ENCODE data around the gene PVALEF. TPM values are rescaled to one million over a fixed set of nuclear protein-coding genes. Genes with fewer than 3 reads are reported as not detected.

The PVALEF gene
- total and polyA plus RNA-seq, 2 donors (not counting 3 experiments of a cell fraction or from before 2014, with no cell fraction given) = not detected

- TF ChIP-seq GATA2 (IDR thresholded peaks at IDR 0.05; ENCODE audit: insufficient read depth, insufficient read length, low read depth, low read length) (no peak), FOS (IDR thresholded peaks at IDR 0.05; ENCODE audit: borderline replicate concordance, insufficient read depth, low read length) (no peak), MAX (IDR thresholded peaks at IDR 0.05; ENCODE audit: insufficient read depth, insufficient read length) (no peak), JUN (IDR thresholded peaks at IDR 0.05; ENCODE audit: borderline replicate concordance, insufficient read depth, insufficient read length, low read depth) (no peak), POLR2A (IDR thresholded peaks at IDR 0.05; ENCODE audit: low read depth, low read length) (no peak), EZH2 (IDR thresholded peaks at IDR 0.05; ENCODE audit: borderline replicate concordance, low read depth, low read length, severe bottlenecking) (no peak), POLR2AphosphoS5 (IDR thresholded peaks at IDR 0.05; ENCODE audit: insufficient read depth, low read depth, low read length) (no peak), CTCF (IDR thresholded peaks at IDR 0.05; ENCODE audit: extremely low read depth in 1 of 2, insufficient read depth in 1 of 2, low read depth in 1 of 2, low read length in 2 of 2) (no peak), MYC (IDR thresholded peaks at IDR 0.05; ENCODE audit: low read depth, low read length) (no peak)
- intact Hi-C loops (cut with micrococcal nuclease) = no loop called here
- H3K4me2 ChIP-seq (ENCODE audit: insufficient read depth, low read length) = no peak overlapping the region
- H3K4me1 ChIP-seq (ENCODE audit: control insufficient read depth, extremely low read depth, insufficient read depth, low read length) = no peaks in the 10 kb centered on the region
- no peak overlapping the region for H2AFZ ChIP-seq (ENCODE audit: low read depth, low read length)
- no peaks in the 10 kb centered on the region for H3K79me2 ChIP-seq (ENCODE audit: control insufficient read depth, insufficient read depth, low read length)
- ChIA-PET CTCF (no interaction called here), POLR2A (no interaction called here)
- dilution Hi-C loops (cut with MboI; ENCODE audit: extremely low pct_ligation_motif_present, low sequenced_read_pairs) = no loop called here
- no peaks in the 10 kb centered on the region for H3K9me1 ChIP-seq (replicated peaks; ENCODE audit: control insufficient read depth, extremely low read depth, insufficient read depth, low read length)
- no TSS peak for BruUV-seq (replicated peaks)
- no peak overlapping the region for H3K9ac ChIP-seq (replicated peaks; ENCODE audit: extremely low read depth, insufficient read depth, low read length)
- no peaks in the 10 kb centered on the region for H3K9me3 ChIP-seq (replicated peaks; ENCODE audit: control insufficient read depth, insufficient read depth, low read length)
- no peaks in the 10 kb centered on the region for H3K36me3 ChIP-seq (ENCODE audit: control insufficient read depth in 2 of 2, extremely low read depth in 1 of 2, insufficient read depth in 2 of 2, low read length in 2 of 2)
- H3K4me3 ChIP-seq (replicated peaks in 1 of 3; ENCODE audit: insufficient read depth in 1 of 3, low read depth in 1 of 3, low read length in 3 of 3) = no peak overlapping the region
- no peak overlapping the region for H3K27ac ChIP-seq (ENCODE audit: insufficient read depth, low read depth, low read length)
- no peak for DNase-seq (ENCODE audit: low read depth, low spot score)
- no peaks in the 10 kb centered on the region for H3K27me3 ChIP-seq (ENCODE audit: control insufficient read depth in 2 of 2, insufficient read depth in 2 of 2, low read length in 2 of 2)
- FAIRE-seq = no peak
- H4K20me1 ChIP-seq (replicated peaks; ENCODE audit: control insufficient read depth, extremely low read depth, insufficient read depth, low read length) = no peaks in the 10 kb centered on the region
These were observed 34.6 kb upstream of the PVALEF start for GRCh38 chr17:81130385-81131361.
